Testis (tissue), 2 donors: ENCODE measurements around the gene DZIP1L.

Experiments used
- CTCF ChIP-seq, 3 experiments: fragments of 450-650 bp in 2 of 3; fragments of 200-600 bp in 1 of 3; sonication (generic) in 1 of 3; IDR thresholded peaks; one replicate each; pipeline ENCODE4 v1.5.1; 2016 to 2019; ENCODE audit warnings: antibody characterized with exemption in 3 of 3, mild to moderate bottlenecking in 2 of 3, moderate library complexity in 1 of 3
- POLR2A ChIP-seq: fragments of 450-650 bp; IDR thresholded peaks from one replicate; pipeline ENCODE4 v1.6.1; 2017; ENCODE audit warnings: antibody characterized with exemption, mild to moderate bottlenecking, moderate library complexity

- TF ChIP-seq CTCF (IDR thresholded peaks at IDR 0.05): no peak
- TF ChIP-seq POLR2A: no peak
Observed at GRCh38 chr3:138154534-138154933, 39.1 kb upstream of the DZIP1L start.
